Muscle layer of colon (tissue), 2 donors: ENCODE results near the gene APLP2.
"Not testable (repeated sequence)": the region's sequence is repeated elsewhere in the genome, so short reads cannot be mapped to it uniquely, and the experiment has no call there.

Source experiments
- H3K27ac ChIP-seq: one replicate; pipeline ENCODE4 v1.7.0; 2013; ENCODE audit warnings: low read depth, mild to moderate bottlenecking, low read length, moderate library complexity
- H3K27me3 ChIP-seq, 2 donors: one replicate each; pipeline ENCODE4 v1.7.0; 2013; ENCODE audit warnings: low read length in 2 of 2, mild to moderate bottlenecking in 2 of 2; ENCODE audit not compliant: insufficient read depth in 2 of 2, control insufficient read depth in 1 of 2
- H3K36me3 ChIP-seq: one replicate; pipeline ENCODE4 v1.7.0; 2013; ENCODE audit warnings: mild to moderate bottlenecking, low read length; ENCODE audit not compliant: insufficient read depth
- H3K4me1 ChIP-seq: one replicate; pipeline ENCODE4 v1.7.0; 2013; ENCODE audit warnings: mild to moderate bottlenecking, low read length; ENCODE audit not compliant: insufficient read depth
- H3K4me3 ChIP-seq, 2 donors: one replicate each; pipeline ENCODE4 v1.7.0; 2013; ENCODE audit warnings: low read length in 2 of 2, low read depth in 1 of 2, mild to moderate bottlenecking in 1 of 2, moderate library complexity in 1 of 2
- H3K9ac ChIP-seq: one replicate; pipeline ENCODE4 v1.7.0; 2013; ENCODE audit warnings: low read length
- H3K9me3 ChIP-seq: one replicate; pipeline ENCODE4 v1.7.0; 2013; ENCODE audit warnings: mild to moderate bottlenecking, low read length
- donor health status: abdominal sarcoma.
- donor health status: Adenocarcinoma of cecum.

Gene APLP2

DNA sequence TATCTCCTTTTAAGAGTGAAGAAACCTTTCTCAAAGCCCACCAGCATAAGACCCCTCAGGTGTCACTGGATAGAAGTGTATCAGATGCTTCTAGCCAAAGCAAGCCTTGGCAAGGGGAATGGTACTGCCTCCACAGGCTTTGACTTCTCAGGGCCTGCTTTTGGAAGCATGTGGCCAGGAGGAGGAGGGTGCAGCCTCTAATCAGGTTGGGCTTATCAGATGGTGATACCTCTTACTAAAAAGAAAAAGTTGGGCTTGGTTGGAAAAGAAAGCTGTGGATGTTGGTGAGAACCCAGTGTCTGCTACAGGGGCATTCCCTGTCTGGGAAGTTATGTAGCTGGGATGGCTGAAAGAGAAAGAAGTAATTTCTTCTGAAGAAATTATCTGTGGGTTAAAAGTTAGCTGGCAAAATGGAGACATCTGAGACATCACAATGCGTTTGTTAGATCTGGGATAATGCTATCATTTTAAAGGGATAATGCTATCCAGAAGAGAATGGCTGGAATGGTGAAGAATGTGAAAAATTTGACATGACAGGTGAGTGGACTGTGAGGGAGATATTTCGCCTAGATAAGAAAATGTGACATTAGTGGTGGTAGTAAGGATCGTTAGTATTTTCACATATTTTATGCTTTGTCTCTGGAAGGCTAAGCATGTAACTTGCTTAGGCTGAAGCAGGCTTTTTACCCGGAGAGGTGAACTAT is 7.2 kb downstream of the APLP2 start:
- Histone ChIP-seq H3K9ac (no peak overlapping the region), H3K27me3 (no peaks in the 10 kb centered on the region), H3K4me3 (no peak overlapping the region), H3K4me1 (peaks cover 7% of the 10 kb centered on the region), H3K9me3 (no peaks in the 10 kb centered on the region), H3K27ac (no peak overlapping the region), H3K36me3 (no peaks in the 10 kb centered on the region)

DNA sequence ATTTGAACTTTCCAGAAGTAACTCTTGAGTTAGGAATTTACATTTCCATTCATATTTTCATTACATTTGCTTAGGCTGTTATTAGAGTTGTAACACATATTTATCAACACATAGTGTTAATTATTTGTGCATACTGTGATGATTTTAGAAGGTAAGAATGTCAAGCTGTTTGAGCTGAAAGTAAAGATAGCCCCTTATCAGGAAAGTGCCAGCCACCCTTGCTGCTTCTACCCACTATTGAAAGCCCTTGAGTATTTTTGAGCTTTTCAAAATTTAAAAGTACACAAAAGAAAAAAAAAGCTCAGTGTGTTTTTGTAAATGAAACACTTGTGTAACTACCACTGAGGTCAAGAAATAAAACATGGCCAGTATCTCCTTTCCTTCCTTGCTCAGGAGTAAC is 8.0 kb downstream of the APLP2 start:
- Histone ChIP-seq H3K27me3 (no peaks in the 10 kb centered on the region), H3K27ac (no peak overlapping the region), H3K9ac (no peak overlapping the region), H3K4me1 (no peaks in the 10 kb centered on the region), H3K36me3 (no peaks in the 10 kb centered on the region), H3K4me3 (no peak overlapping the region), H3K9me3 (no peaks in the 10 kb centered on the region)

DNA sequence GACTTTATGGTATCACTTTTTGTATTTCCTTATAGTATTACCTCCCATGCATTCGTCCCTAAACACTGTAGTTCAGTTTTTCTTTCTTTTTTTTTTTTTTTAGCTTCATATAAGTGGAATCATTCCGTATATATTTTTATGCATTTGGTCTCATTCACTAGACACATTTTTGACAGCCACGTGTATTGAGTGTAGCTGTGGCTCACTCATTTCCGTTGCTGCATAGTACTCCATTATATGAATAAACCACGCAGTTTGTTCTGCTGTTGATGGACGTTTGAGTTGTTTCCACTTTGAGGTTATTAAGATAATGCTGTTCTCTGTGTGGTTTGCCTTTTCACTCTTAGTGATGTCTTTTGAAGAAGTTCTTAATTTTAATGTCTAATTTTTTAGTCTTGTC is 8.4 kb downstream of the APLP2 start:
- H3K9me3 ChIP-seq = no peaks in the 10 kb centered on the region
- H3K36me3 ChIP-seq = no peaks in the 10 kb centered on the region
- H3K4me1 ChIP-seq = no peaks in the 10 kb centered on the region
- H3K27ac ChIP-seq = no peak overlapping the region
- no peak overlapping the region for H3K4me3 ChIP-seq
- H3K9ac ChIP-seq = no peak overlapping the region
- no peaks in the 10 kb centered on the region for H3K27me3 ChIP-seq

DNA sequence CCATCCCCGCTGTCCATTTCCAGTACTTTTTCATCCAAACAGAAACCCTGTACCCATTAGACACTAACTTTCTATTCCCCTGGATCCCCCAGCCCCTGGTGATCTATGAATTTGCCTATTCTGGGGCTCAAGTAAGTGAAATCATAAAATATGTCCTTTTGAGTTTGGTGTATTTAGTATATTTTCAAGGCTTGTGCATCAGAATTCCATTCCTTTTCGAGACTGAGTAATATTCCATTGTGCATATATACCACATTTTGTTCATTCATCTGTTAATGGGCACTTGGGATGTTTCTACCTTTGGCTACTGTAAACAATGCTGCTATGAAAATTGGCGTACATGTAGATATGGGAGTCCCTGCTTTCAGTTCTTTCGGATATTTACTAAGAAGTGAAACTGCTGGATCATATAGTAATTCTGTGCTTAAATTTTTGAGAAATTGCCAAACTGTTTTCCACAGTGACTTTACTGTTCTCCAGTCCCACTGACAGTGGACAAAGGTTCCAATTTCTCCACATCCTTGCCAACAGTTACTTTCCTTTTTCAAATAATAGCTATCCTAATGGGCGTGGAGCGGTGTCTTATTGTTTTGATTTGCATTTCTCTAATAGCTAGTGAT is 16.1 kb downstream of the APLP2 start:
- Histone ChIP-seq H3K4me3 (no peak overlapping the region), H3K27me3 (no peaks in the 10 kb centered on the region), H3K27ac (no peak overlapping the region), H3K9ac (no peak overlapping the region), H3K4me1 (peaks cover 13% of the 10 kb centered on the region), H3K9me3 (no peaks in the 10 kb centered on the region), H3K36me3 (no peaks in the 10 kb centered on the region)

DNA sequence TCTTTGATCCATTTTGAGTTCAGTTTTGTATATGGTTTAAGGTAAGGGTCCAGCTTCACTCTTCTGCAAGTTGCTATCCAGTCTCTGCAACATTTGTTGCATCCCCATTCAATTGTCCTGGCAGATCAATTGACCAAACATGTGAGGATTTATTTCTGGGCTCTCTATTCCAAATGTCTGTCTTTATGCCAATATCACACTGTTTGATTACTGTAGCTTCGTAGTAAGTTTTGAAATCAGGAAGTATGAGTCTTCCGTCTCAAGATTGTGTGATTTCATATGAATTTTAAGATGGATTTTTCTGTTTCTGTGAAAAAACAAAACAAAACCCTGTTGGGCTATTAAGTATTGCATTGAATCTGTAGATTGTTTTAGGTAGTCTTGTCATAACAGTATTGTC is 17.0 kb downstream of the APLP2 start:
- H3K27me3 ChIP-seq = no peaks in the 10 kb centered on the region
- H3K4me1 ChIP-seq = peaks cover 13% of the 10 kb centered on the region
- H3K9ac ChIP-seq = no peak overlapping the region
- H3K27ac ChIP-seq = no peak overlapping the region
- no peak overlapping the region for H3K4me3 ChIP-seq
- no peaks in the 10 kb centered on the region for H3K36me3 ChIP-seq
- H3K9me3 ChIP-seq = no peaks in the 10 kb centered on the region

DNA sequence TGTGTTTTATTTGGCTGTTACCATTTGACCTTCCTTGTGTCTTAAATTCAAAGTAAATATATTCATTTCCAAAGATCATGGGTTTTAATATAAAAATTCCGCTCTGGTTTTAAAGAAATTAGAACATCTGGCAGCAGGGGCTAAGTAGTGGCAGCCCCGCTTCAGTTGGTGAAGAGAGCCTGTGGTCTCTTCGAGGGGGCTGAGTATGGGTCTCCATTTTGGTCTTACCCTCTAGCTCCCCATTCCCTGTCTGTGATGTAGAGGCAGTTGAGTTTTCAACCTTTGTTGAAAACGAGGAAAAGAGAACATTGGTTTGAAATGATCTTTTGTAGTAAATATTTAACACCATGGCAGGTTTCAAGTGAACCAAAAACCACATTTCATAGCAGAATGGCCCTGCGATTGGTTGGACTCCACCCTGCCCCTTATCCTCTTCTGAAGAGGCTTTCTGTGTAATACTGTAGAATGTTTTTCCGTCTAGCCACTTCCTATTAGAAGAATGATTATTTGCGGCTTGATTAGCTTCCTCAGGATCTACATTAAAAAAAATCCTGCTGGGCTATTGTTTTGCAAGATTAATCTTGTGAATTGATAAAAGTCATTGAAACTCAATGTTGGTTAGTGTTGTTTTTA is 17.7 kb downstream of the APLP2 start:
- peaks cover 13% of the 10 kb centered on the region for H3K4me1 ChIP-seq
- H3K9me3 ChIP-seq = no peaks in the 10 kb centered on the region
- no peak overlapping the region for H3K9ac ChIP-seq
- H3K36me3 ChIP-seq = no peaks in the 10 kb centered on the region
- H3K4me3 ChIP-seq = no peak overlapping the region
- no peak overlapping the region for H3K27ac ChIP-seq
- no peaks in the 10 kb centered on the region for H3K27me3 ChIP-seq

DNA sequence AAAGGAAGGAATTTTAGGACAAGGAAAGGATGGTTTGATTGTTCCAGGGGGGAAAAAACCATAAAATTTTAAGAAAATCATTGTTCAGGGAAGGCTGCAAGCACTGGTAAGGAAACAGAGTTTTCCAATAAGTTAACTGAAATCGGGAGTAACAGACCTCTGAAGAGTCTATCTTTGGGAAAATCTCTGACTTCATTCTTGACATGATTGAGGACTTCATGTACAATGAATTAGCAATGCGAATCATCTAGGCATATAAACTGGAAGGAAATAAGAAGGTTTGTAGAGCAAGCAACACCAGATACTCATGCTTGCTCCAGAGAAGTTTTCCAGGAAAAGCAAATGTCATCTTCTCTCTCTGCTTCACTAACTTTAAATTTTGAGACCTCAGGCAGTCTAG is 18.5 kb downstream of the APLP2 start:
- Histone ChIP-seq H3K4me3 (no peak overlapping the region), H3K9ac (no peak overlapping the region), H3K36me3 (no peaks in the 10 kb centered on the region), H3K9me3 (no peaks in the 10 kb centered on the region), H3K27ac (no peak overlapping the region), H3K27me3 (no peaks in the 10 kb centered on the region), H3K4me1 (peaks cover 13% of the 10 kb centered on the region)

DNA sequence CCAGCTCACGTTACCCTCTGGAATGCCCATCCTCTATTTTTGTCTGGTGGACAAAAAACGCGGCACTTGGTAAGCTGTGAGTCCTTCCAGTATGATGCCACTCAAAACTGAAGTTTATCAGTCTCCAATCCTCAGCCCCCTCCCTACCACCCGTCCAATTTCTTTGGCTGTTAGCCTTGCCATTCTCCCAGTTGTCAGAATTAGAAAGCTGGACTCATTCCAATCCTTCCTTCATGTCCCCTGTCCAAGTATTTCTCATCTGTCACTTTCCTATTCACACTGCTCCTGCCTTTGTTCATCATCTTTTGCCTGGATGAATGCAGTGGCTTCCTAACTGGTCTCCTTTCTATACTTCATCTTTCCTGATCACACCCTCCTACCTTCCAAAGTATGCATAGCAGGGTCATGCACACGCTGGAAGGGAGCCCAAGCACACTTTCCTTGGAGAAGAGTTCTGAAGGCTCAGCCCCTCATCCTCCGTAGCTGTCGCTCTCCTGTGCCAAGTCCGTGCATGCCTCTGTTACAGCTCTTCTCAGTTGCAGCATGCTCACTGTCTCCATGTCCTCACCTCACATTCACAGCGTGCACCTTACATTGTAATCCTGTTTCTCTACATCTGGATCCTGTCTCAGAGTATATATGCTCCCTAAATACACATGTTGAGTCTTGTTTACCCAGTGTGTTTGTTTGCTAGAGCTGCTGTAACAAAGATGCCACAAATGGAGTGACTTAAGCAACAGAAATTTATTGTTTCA is 19.4 kb downstream of the APLP2 start:
- Histone ChIP-seq H3K9ac (no peak overlapping the region), H3K27ac (no peak overlapping the region), H3K4me1 (peaks cover 13% of the 10 kb centered on the region), H3K9me3 (no peaks in the 10 kb centered on the region), H3K4me3 (peak overlapping the region in 1 of 2 donors; percentile 26), H3K36me3 (no peaks in the 10 kb centered on the region), H3K27me3 (no peaks in the 10 kb centered on the region)

DNA sequence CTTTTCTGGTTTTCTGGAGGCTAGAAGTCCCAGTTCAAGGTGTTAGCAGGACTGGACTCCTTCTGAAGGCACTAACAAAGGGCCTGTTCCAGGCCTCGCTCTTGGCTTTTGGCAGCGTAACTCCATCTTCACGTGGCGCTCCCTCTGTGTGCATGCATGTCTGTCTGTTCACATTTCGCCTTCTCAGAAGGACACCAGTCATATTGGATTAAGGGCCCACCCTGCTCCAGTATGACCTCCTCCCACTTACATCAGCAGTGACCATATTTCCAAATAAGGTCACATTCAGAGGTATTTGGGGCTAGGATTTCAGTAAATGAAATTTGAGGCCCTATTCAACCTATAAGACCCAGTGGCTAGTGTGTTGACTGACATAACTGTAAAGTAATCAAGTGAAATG is 20.0 kb downstream of the APLP2 start:
- Histone ChIP-seq H3K36me3 (no peaks in the 10 kb centered on the region), H3K4me1 (peaks cover 13% of the 10 kb centered on the region), H3K4me3 (peak overlapping the region in 1 of 2 donors; percentile 26), H3K27ac (no peak overlapping the region), H3K27me3 (no peaks in the 10 kb centered on the region), H3K9ac (no peak overlapping the region), H3K9me3 (no peaks in the 10 kb centered on the region)

DNA sequence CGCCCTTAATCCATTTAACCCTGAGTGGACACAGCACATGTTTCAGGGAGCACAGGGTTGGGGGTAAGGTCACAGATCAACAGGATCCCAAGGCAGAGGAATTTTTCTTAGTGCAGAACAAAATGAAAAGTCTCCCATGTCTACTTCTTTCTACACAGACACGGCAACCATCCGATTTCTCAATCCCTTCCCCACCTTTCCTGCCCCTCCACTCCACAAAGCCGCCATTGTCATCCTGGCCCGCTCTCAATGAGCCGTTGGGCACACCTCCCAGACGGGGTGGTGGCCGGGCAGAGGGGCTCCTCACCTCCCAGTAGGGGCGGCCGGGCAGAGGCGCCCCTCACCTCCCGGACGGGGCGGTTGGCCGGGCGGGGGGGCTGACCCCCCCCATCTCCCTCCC is 20.8 kb downstream of the APLP2 start:
- H3K9ac ChIP-seq, H3K4me3 ChIP-seq, H3K9me3 ChIP-seq, H3K36me3 ChIP-seq, H3K27me3 ChIP-seq, H3K27ac ChIP-seq: not testable (repeated sequence)
- H3K4me1 ChIP-seq = peaks cover 13% of the 10 kb centered on the region

DNA sequence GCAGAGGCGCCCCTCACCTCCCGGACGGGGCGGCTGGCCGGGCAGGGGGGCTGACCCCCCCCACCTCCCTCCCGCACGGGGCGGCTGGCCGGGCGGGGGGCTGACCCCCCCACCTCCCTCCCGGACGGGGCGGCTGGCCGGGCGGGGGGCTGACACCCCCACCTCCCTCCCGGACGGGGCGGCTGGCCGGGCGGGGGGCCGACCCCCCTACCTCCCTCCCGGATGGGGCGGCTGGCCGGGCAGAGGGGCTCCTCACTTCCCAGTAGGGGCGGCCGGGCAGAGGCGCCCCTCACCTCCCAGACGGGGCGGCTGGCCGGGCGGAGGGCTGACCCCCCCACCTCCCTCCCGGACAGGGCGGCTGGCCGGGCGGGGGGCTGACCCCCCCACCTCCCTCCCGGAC is 21.5 kb downstream of the APLP2 start:
- H3K4me1 ChIP-seq = peaks cover 14% of the 10 kb centered on the region
- not testable (repeated sequence) for H3K36me3 ChIP-seq, H3K9me3 ChIP-seq, H3K27me3 ChIP-seq, H3K4me3 ChIP-seq, H3K9ac ChIP-seq, H3K27ac ChIP-seq
